GM23338 (cell line): Measurements from ENCODE around the gene ASRGL1.

Source experiments
- CREB1 ChIP-seq: fragments of 250-450 bp; sonication (Bioruptor Pico); IDR thresholded peaks from 2 replicates; pipeline ENCODE4 v1.5.0; 2020; ENCODE audit warnings: low read depth, mild to moderate bottlenecking, moderate library complexity
- EZH2phosphoT487 ChIP-seq: fragments of 200-600 bp; sonication (generic); IDR thresholded peaks from one replicate; pipeline ENCODE4 v1.8.1; 2018; ENCODE audit warnings: antibody characterized with exemption; ENCODE audit not compliant: unreplicated experiment

DNA sequence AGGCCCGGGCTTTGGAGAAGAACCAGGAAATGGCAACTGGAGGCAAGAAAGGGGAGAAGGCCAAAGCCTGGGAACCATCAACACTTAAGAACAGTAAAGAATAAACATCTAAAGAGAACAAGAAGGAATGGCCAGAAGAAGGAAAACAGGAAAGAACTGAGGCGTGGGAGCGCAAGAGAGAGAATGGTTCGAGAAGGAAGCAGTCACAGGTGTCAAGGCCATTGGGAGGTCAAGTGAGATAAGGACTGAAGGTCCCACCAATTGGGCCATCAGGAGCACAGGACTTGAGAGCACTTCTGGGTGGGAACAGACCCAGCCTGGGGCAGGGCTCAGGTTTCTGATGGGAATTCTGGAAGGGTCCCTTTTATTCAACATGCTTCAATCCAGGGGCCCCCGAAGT, 80.9 kb downstream of the ASRGL1 start:
- TF ChIP-seq EZH2phosphoT487 (no peak), CREB1 (CRISPR knock-in tag) (no peak)
